ENCODE results near the gene GPC5.

DNA sequence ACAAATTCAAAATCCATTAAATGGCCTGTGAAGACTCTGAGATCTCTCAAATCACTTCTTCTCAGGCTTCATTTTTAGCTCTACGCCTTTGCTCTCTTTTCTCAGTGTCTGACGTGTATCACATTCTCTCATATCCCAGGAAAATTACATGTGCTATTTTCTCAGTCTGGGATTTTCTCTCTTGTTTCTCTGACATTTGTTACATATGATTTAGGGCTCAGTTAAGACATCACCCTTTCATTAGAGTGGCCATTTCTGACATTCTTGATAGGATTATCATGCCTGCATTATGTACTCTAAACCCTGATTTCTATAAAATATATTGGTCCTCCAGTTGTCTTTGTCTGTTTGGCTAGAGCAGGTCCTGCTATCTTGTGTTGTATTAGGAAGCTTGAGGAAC lies 136.6 kb downstream of the GPC5 start:
- no peak for TF ChIP-seq POLR2A (IDR thresholded peaks at IDR 0.05)
- TF ChIP-seq, protein P1, sequence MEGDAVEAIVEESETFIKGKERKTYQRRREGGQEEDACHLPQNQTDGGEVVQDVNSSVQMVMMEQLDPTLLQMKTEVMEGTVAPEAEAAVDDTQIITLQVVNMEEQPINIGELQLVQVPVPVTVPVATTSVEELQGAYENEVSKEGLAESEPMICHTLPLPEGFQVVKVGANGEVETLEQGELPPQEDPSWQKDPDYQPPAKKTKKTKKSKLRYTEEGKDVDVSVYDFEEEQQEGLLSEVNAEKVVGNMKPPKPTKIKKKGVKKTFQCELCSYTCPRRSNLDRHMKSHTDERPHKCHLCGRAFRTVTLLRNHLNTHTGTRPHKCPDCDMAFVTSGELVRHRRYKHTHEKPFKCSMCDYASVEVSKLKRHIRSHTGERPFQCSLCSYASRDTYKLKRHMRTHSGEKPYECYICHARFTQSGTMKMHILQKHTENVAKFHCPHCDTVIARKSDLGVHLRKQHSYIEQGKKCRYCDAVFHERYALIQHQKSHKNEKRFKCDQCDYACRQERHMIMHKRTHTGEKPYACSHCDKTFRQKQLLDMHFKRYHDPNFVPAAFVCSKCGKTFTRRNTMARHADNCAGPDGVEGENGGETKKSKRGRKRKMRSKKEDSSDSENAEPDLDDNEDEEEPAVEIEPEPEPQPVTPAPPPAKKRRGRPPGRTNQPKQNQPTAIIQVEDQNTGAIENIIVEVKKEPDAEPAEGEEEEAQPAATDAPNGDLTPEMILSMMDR (IDR thresholded peaks at IDR 0.05), result no peak
